Ishikawa (cell line): ENCODE data around the gene ENPP1.

Source experiments
- CREB1 ChIP-seq: IDR thresholded peaks from 2 replicates; pipeline ENCODE4 v1.6.1; 2012; ENCODE audit warnings: low read depth
- EGR1 ChIP-seq: IDR thresholded peaks from 2 replicates; pipeline ENCODE4 v1.6.1; 2012
- EP300 ChIP-seq: IDR thresholded peaks from 2 replicates; pipeline ENCODE4 v1.6.1; 2012; ENCODE audit warnings: borderline replicate concordance
- FOXM1 ChIP-seq: IDR thresholded peaks from 2 replicates; pipeline ENCODE4 v1.6.1; 2012; ENCODE audit warnings: low read depth, borderline replicate concordance
- NFIC ChIP-seq: IDR thresholded peaks from 2 replicates; pipeline ENCODE4 v1.6.1; 2012
- RAD21 ChIP-seq: IDR thresholded peaks from 2 replicates; pipeline ENCODE4 v1.6.1; 2012; ENCODE audit warnings: low read depth
- TAF1 ChIP-seq: IDR thresholded peaks from 2 replicates; pipeline ENCODE4 v1.6.1; 2012; ENCODE audit warnings: low read depth, mild to moderate bottlenecking
- ZBTB7A ChIP-seq: IDR thresholded peaks from 2 replicates; pipeline ENCODE4 v1.6.1; 2012; ENCODE audit warnings: low read depth
- TF ChIP-seq, protein P1 (sequence below): IDR thresholded peaks from 2 replicates; pipeline ENCODE4 v1.6.1; 2012
- TF ChIP-seq, protein P2 (sequence below): IDR thresholded peaks from 2 replicates; pipeline ENCODE4 v1.6.1; 2012; ENCODE audit warnings: low read depth, mild to moderate bottlenecking
- TF ChIP-seq, protein P3 (sequence below): IDR thresholded peaks from 2 replicates; pipeline ENCODE4 v1.6.1; 2012

DNA sequence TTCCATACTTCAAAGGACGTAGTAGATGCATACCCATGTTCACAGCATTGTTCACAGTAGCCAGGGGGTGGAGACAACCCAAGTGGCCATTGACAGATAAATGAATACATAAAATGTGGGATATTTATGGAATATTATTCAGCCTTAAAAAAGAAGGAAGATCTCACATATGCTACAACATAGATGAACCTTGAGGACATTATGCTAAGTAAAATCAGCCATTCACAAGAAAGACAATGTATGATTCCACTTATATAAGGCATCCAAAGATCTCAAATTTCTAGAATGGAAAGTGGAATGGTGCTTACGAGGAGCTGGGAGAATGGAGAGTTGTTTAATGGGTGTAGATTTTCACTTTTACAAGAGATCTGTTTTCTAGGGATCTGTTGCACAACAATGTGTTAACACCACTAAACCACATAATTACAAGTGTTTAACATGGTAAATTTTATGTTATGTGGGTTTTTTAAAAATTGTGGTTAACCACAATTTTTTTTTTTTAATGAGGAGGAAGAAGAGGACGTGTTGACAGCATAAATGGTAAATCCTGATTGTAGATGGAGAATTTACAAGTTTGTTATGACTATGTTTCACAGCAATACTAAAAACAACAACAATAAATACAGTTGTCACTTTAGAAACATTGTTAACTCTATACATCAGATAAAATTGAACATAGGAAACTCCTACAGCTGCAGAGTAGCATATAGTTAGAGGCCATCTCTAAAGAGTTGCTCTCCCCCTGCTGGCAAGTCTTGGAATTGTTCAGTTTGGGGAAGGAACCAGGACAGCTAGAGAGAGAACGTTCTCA is 101.8 kb downstream of the ENPP1 start:
- TF ChIP-seq, protein P1, sequence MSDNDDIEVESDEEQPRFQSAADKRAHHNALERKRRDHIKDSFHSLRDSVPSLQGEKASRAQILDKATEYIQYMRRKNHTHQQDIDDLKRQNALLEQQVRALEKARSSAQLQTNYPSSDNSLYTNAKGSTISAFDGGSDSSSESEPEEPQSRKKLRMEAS: no peak
- TF ChIP-seq RAD21 (peak; percentile 85), NFIC (no peak), EP300 (no peak), CREB1 (no peak), FOXM1 (no peak), EGR1 (no peak), TAF1 (no peak), ZBTB7A (no peak)
- TF ChIP-seq, protein P2, sequence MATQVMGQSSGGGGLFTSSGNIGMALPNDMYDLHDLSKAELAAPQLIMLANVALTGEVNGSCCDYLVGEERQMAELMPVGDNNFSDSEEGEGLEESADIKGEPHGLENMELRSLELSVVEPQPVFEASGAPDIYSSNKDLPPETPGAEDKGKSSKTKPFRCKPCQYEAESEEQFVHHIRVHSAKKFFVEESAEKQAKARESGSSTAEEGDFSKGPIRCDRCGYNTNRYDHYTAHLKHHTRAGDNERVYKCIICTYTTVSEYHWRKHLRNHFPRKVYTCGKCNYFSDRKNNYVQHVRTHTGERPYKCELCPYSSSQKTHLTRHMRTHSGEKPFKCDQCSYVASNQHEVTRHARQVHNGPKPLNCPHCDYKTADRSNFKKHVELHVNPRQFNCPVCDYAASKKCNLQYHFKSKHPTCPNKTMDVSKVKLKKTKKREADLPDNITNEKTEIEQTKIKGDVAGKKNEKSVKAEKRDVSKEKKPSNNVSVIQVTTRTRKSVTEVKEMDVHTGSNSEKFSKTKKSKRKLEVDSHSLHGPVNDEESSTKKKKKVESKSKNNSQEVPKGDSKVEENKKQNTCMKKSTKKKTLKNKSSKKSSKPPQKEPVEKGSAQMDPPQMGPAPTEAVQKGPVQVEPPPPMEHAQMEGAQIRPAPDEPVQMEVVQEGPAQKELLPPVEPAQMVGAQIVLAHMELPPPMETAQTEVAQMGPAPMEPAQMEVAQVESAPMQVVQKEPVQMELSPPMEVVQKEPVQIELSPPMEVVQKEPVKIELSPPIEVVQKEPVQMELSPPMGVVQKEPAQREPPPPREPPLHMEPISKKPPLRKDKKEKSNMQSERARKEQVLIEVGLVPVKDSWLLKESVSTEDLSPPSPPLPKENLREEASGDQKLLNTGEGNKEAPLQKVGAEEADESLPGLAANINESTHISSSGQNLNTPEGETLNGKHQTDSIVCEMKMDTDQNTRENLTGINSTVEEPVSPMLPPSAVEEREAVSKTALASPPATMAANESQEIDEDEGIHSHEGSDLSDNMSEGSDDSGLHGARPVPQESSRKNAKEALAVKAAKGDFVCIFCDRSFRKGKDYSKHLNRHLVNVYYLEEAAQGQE: no peak
- TF ChIP-seq, protein P3, sequence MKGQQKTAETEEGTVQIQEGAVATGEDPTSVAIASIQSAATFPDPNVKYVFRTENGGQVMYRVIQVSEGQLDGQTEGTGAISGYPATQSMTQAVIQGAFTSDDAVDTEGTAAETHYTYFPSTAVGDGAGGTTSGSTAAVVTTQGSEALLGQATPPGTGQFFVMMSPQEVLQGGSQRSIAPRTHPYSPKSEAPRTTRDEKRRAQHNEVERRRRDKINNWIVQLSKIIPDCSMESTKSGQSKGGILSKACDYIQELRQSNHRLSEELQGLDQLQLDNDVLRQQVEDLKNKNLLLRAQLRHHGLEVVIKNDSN: no peak
